B cell (primary cell): ENCODE data around the gene RRP12. TPM values are rescaled to one million over a fixed set of nuclear protein-coding genes. Genes with fewer than 3 reads are reported as not detected.
"Not testable (repeated sequence)": the region's sequence is repeated elsewhere in the genome, so short reads cannot be mapped to it uniquely, and the experiment has no call there.

Experiments
- ATAC-seq: fragments of 200-7000 bp; cut with Tn5 transposase; one replicate; pipeline ENCODE4 v1.10.0; 2021; ENCODE audit warnings: low read depth, mild to moderate bottlenecking, moderate number of reproducible peaks, moderate library complexity
- CTCF ChIA-PET: fragments of 350-600 bp; sonication (Branson Sonifier 250); formaldehyde crosslinking; loops from one replicate; lab custom pipeline; 2021; ENCODE audit warnings: antibody characterized with exemption, inconsistent platforms; lab: Charles Lee
- POLR2A ChIA-PET: fragments of 350-600 bp; sonication (Branson Sonifier 250); formaldehyde crosslinking; loops from one replicate; lab custom pipeline; 2021; ENCODE audit warnings: antibody characterized with exemption; lab: Charles Lee
- DNase-seq: peaks from one replicate; pipeline ENCODE4 v3.0.0; 2013
- H2AFZ ChIP-seq: 2 replicates; pipeline ENCODE4 v1.6.1; 2012; ENCODE audit warnings: mild to moderate bottlenecking, low read depth, low read length; ENCODE audit not compliant: insufficient read depth, poor library complexity, severe bottlenecking
- H3K27ac ChIP-seq, 2 donors: 1 replicate in 1 of 2; 2 replicates in 1 of 2; pipeline ENCODE4 v1.5.1; 2012 to 2013; ENCODE audit warnings: low read length in 2 of 2, mild to moderate bottlenecking in 2 of 2, moderate library complexity in 1 of 2
- H3K27me3 ChIP-seq, 4 experiments: fragments of 200-600 bp in 1 of 4; sonication (generic) in 1 of 4; replicated peaks in 1 of 4; 1 replicate in 2 of 4; 2 replicates in 2 of 4; pipeline versions ENCODE4 v1.6.1 to v1.7.0; 2013 to 2016; ENCODE audit warnings: low read length in 3 of 4, mild to moderate bottlenecking in 2 of 4, mixed read lengths in 1 of 4, moderate library complexity in 1 of 4; ENCODE audit not compliant: insufficient read depth in 4 of 4, control insufficient read depth in 3 of 4; ENCODE audit errors: control extremely low read depth in 1 of 4
- H3K36me3 ChIP-seq, 2 experiments: replicated peaks in 1 of 2; 1 replicate in 1 of 2; 2 replicates in 1 of 2; pipeline versions ENCODE4 v1.6.1 to v1.7.1; 2013; ENCODE audit warnings: low read length in 1 of 2; ENCODE audit not compliant: insufficient read depth in 2 of 2, control insufficient read depth in 1 of 2; ENCODE audit errors: control extremely low read depth in 1 of 2, extremely low read depth in 1 of 2
- H3K4me1 ChIP-seq, 2 donors: fragments of 200-600 bp in 1 of 2; sonication (generic) in 1 of 2; 1 replicate in 1 of 2; 2 replicates in 1 of 2; pipeline versions ENCODE4 v1.5.1 to v1.6.1; 2013 to 2017; ENCODE audit warnings: low read length in 2 of 2; ENCODE audit not compliant: control insufficient read depth in 2 of 2, insufficient read depth in 2 of 2
- H3K4me2 ChIP-seq: replicated peaks from 2 replicates; pipeline ENCODE3; 2012; ENCODE audit warnings: mild to moderate bottlenecking, low read depth, low read length; ENCODE audit not compliant: poor library complexity, severe bottlenecking
- H3K4me3 ChIP-seq, 5 experiments: fragments of 200-600 bp in 1 of 5; sonication (generic) in 1 of 5; 1 replicate in 3 of 5; 2 replicates in 2 of 5; pipeline versions ENCODE4 v1.5.1 to v1.7.0; 2011 to 2016; ENCODE audit warnings: low read length in 4 of 5, mild to moderate bottlenecking in 4 of 5, low read depth in 2 of 5, control low read depth in 1 of 5, moderate library complexity in 1 of 5; ENCODE audit not compliant: insufficient read depth in 1 of 5; ENCODE audit errors: control extremely low read depth in 1 of 5, extremely low read depth in 1 of 5
- H3K79me2 ChIP-seq: fragments of 200-600 bp; sonication (generic); one replicate; pipeline ENCODE4 v1.6.0; 2016; ENCODE audit warnings: low read length; ENCODE audit not compliant: control insufficient read depth, insufficient read depth
- H3K9ac ChIP-seq: fragments of 200-600 bp; sonication (generic); 2 replicates; pipeline ENCODE4 v1.6.1; 2017; ENCODE audit warnings: mild to moderate bottlenecking, low read length, moderate library complexity
- H3K9me3 ChIP-seq, 3 donors: one replicate each; pipeline versions ENCODE4 v1.6.1 to v1.7.1; 2013; ENCODE audit warnings: low read length in 2 of 3; ENCODE audit not compliant: control insufficient read depth in 2 of 3, insufficient read depth in 1 of 3; ENCODE audit errors: control extremely low read depth in 1 of 3
- H4K20me1 ChIP-seq: 2 replicates; pipeline ENCODE4 v1.6.0; 2012; ENCODE audit warnings: mild to moderate bottlenecking, low read length; ENCODE audit not compliant: insufficient read depth, control insufficient read depth, poor library complexity, severe bottlenecking
- H3K27ac Mint-ChIP-seq: one replicate; pipeline ENCODE4 v1.8.0; 2021; ENCODE audit warnings: mixed read lengths
- H3K27me3 Mint-ChIP-seq: one replicate; pipeline ENCODE4 v1.8.0; 2021; ENCODE audit warnings: mixed read lengths
- H3K4me1 Mint-ChIP-seq: one replicate; pipeline ENCODE4 v1.8.0; 2021; ENCODE audit warnings: mixed read lengths
- H3K4me3 Mint-ChIP-seq: one replicate; pipeline ENCODE4 v1.8.0; 2021; ENCODE audit warnings: mixed read lengths
- H3K9me3 Mint-ChIP-seq: one replicate; pipeline ENCODE4 v1.8.0; 2022; ENCODE audit warnings: mixed read lengths; ENCODE audit not compliant: insufficient read depth
- CTCF ChIP-seq: fragments of 200-600 bp; IDR thresholded peaks from one replicate; pipeline ENCODE4 v1.8.0; 2022; ENCODE audit warnings: antibody characterized with exemption, mild to moderate bottlenecking
- EZH2 ChIP-seq: IDR thresholded peaks from 2 replicates; pipeline ENCODE4 v1.6.1; 2012; ENCODE audit warnings: borderline replicate concordance, low read depth, mild to moderate bottlenecking, moderate library complexity, low read length; ENCODE audit not compliant: insufficient read depth, poor library complexity, severe bottlenecking
- WGBS: methylation state at CpG from one replicate; pipeline ENCODE4 v1.1.5; 2013; ENCODE audit warnings: missing lambda C conversion rate; ENCODE audit not compliant: insufficient coverage; 5-methylcytosine and 5-hydroxymethylcytosine counted together
- intact Hi-C: fragments of 100-400 bp; cut with micrococcal nuclease; formaldehyde crosslinking; loops from one replicate; pipeline ENCODE4 v1.10.0; 2022
- polyA plus RNA-seq: library from polyadenylated mRNA; depleted of rRNA; stranded (reverse); fragments of >200 nt; gene quantifications from 2 replicates; pipeline ENCODE4 v1.2.3, GENCODE V29; 2012
- total RNA-seq, 2 donors: library from RNA; stranded (reverse); fragments of 120-200 nt in 1 of 2; gene quantifications; 1 replicate in 1 of 2; 2 replicates in 1 of 2; pipeline versions ENCODE4 v1.2.3 to v1.2.4, GENCODE V29; 2013 to 2022

The RRP12 gene
- total and polyA plus RNA-seq, 2 donors (not counting 1 experiment from before 2014, with no cell fraction given) = 19.3 to 35.7 TPM

- H3K4me3 Mint-ChIP-seq = no peak overlapping the region
- H3K27me3 Mint-ChIP-seq = no peaks in the 10 kb centered on the region
- no peaks in the 10 kb centered on the region for H3K27me3 ChIP-seq
- POLR2A ChIA-PET = interaction anchor here (0.7 kb wide), 1 partner anchor 58 kb away, joined by 3 read pairs; no protein-coding TSS in a partner anchor
- no peaks in the 10 kb centered on the region for H4K20me1 ChIP-seq
- H3K4me2 ChIP-seq = no peak overlapping the region
- no peaks in the 10 kb centered on the region for H3K79me2 ChIP-seq
- no peaks in the 10 kb centered on the region for H3K36me3 ChIP-seq
- CTCF ChIA-PET = no interaction called here
- no peaks in the 10 kb centered on the region for H3K4me1 Mint-ChIP-seq
- H3K27ac ChIP-seq = no peak overlapping the region
- no peak for TF ChIP-seq EZH2
- TF ChIP-seq CTCF = no peak
- no peak overlapping the region for H3K9ac ChIP-seq
- intact Hi-C loops = no loop called here
- H3K4me3 ChIP-seq = no peak overlapping the region
- H3K4me1 ChIP-seq = no peaks in the 10 kb centered on the region
- WGBS = 100% methylated on average over 4 of the region's 12 CpGs
- H3K9me3 Mint-ChIP-seq = no peaks in the 10 kb centered on the region
- H3K27ac Mint-ChIP-seq = no peak overlapping the region
- H2AFZ ChIP-seq = no peak overlapping the region
- no peaks in the 10 kb centered on the region for H3K9me3 ChIP-seq
- ATAC-seq (no peak), DNase-seq (no peak)
Measured at GRCh38 chr10:97349752-97350513, 51.2 kb downstream of the RRP12 start.

- POLR2A ChIA-PET = no interaction called here
- ATAC-seq (no peak), DNase-seq (no peak)
- no peaks in the 10 kb centered on the region for H3K36me3 ChIP-seq
- no peaks in the 10 kb centered on the region for H3K79me2 ChIP-seq
- intact Hi-C loops = no loop called here
- TF ChIP-seq CTCF (no peak), EZH2 (no peak)
- H3K4me3 Mint-ChIP-seq = no peak overlapping the region
- H3K9me3 ChIP-seq = no peaks in the 10 kb centered on the region
- CTCF ChIA-PET = interaction anchor here (1.2 to 1.5 kb wide), 2 partner anchors 11 to 68 kb away, joined by 3 read pairs; no protein-coding TSS in a partner anchor
- no peaks in the 10 kb centered on the region for H3K9me3 Mint-ChIP-seq
- WGBS = 100% methylated on average over 4 of the region's 4 CpGs
- H3K27me3 Mint-ChIP-seq = no peaks in the 10 kb centered on the region
- H2AFZ ChIP-seq = no peak overlapping the region
- H3K27me3 ChIP-seq = no peaks in the 10 kb centered on the region
- H3K4me2 ChIP-seq = no peak overlapping the region
- no peaks in the 10 kb centered on the region for H4K20me1 ChIP-seq
- no peak overlapping the region for H3K4me3 ChIP-seq
- no peak overlapping the region for H3K27ac ChIP-seq
- no peak overlapping the region for H3K27ac Mint-ChIP-seq
- H3K4me1 Mint-ChIP-seq = no peaks in the 10 kb centered on the region
- no peaks in the 10 kb centered on the region for H3K4me1 ChIP-seq
- H3K9ac ChIP-seq = no peak overlapping the region
Measured at GRCh38 chr10:97347317-97347716, 53.8 kb downstream of the RRP12 start.

- intact Hi-C loops, H3K4me1 ChIP-seq, H3K9me3 ChIP-seq, H3K27ac Mint-ChIP-seq, H3K27me3 Mint-ChIP-seq, H3K4me3 Mint-ChIP-seq, H3K27ac ChIP-seq, ATAC-seq, H3K4me3 ChIP-seq, DNase-seq, H3K79me2 ChIP-seq, H3K9ac ChIP-seq, H3K27me3 ChIP-seq, H3K4me1 Mint-ChIP-seq, H3K36me3 ChIP-seq, H3K4me2 ChIP-seq, H3K9me3 Mint-ChIP-seq, H4K20me1 ChIP-seq, POLR2A ChIA-PET, H2AFZ ChIP-seq: not testable (repeated sequence)
- CTCF ChIA-PET = interaction anchor here (1.2 kb wide), 1 partner anchor 10 kb away, joined by 3 read pairs; no protein-coding TSS in a partner anchor
- WGBS = 94% methylated on average over 3 of the region's 6 CpGs
Measured at GRCh38 chr10:97343664-97344063, 57.5 kb downstream of the RRP12 start.
